ENCODE data around the gene ADAMTS12.
"Not testable (repeated sequence)": the region's sequence is repeated elsewhere in the genome, so short reads cannot be mapped to it uniquely, and the experiment has no call there.

The ADAMTS12 gene

GRCh38 chr5:33515366-33515765 is 376.4 kb downstream of the ADAMTS12 start:
- DNase-seq: not testable (repeated sequence)

GRCh38 chr5:33513462-33514185 is 378.2 kb downstream of the ADAMTS12 start:
- no peak for DNase-seq

- DNase-seq: no peak
These were observed 382.8 kb downstream of the ADAMTS12 start for GRCh38 chr5:33509036-33509435.

- no peak for DNase-seq
These were observed 384.4 kb downstream of the ADAMTS12 start for GRCh38 chr5:33507426-33507825.

- DNase-seq: no peak
These were observed 387.2 kb downstream of the ADAMTS12 start for GRCh38 chr5:33504570-33504969.

GRCh38 chr5:33501899-33502298 is 389.9 kb downstream of the ADAMTS12 start:
- no peak for DNase-seq

- no peak for DNase-seq
These were observed 390.5 kb downstream of the ADAMTS12 start for GRCh38 chr5:33501260-33501659.

GRCh38 chr5:33494466-33494865 is 397.3 kb downstream of the ADAMTS12 start:
- no peak for DNase-seq

- DNase-seq: no peak
These were observed 399.8 kb downstream of the ADAMTS12 start for GRCh38 chr5:33491941-33492340.

- no peak for DNase-seq
These were observed 401.6 kb downstream of the ADAMTS12 start for GRCh38 chr5:33490071-33490665.

GRCh38 chr5:33489481-33490067 is 402.2 kb downstream of the ADAMTS12 start:
- no peak for DNase-seq

GRCh38 chr5:33488558-33489355 is 403.0 kb downstream of the ADAMTS12 start:
- no peak for DNase-seq

GRCh38 chr5:33487236-33487635 is 404.6 kb downstream of the ADAMTS12 start:
- no peak for DNase-seq

- no peak for DNase-seq
These were observed 409.5 kb downstream of the ADAMTS12 start for GRCh38 chr5:33482335-33482734.

- DNase-seq: no peak
These were observed 410.9 kb downstream of the ADAMTS12 start for GRCh38 chr5:33480876-33481275.

- DNase-seq: no peak
These were observed 412.5 kb downstream of the ADAMTS12 start for GRCh38 chr5:33479311-33479710.

- DNase-seq: no peak
These were observed 414.0 kb downstream of the ADAMTS12 start for GRCh38 chr5:33477816-33478215.

GRCh38 chr5:33476992-33477391 is 414.8 kb downstream of the ADAMTS12 start:
- DNase-seq: no peak

- DNase-seq: no peak
These were observed 416.1 kb downstream of the ADAMTS12 start for GRCh38 chr5:33475706-33476105.

- no peak for DNase-seq
These were observed 416.8 kb downstream of the ADAMTS12 start for GRCh38 chr5:33474931-33475499.

- DNase-seq: no peak
These were observed 417.8 kb downstream of the ADAMTS12 start for GRCh38 chr5:33474004-33474403.

All from suppressor macrophage treated with lipopolysaccharide for 4 hours (primary cell).